ENCODE data around the gene CLIC4. TPM values are rescaled to one million over a fixed set of nuclear protein-coding genes. Genes with fewer than 3 reads are reported as not detected.

Gene CLIC4
- total RNA-seq, 4 donors from 2014 or later, result 294 to 434 (median 374) TPM

GRCh38 chr1:24867084-24867870 lies 122.0 kb downstream of the CLIC4 start:
- intact Hi-C loops (cut with DNase I; ENCODE audit: low total_unique reads), result no loop called here
- no peak overlapping the region for H3K27ac ChIP-seq
- DNase-seq, result no peak
- TF ChIP-seq CTCF (IDR thresholded peaks at IDR 0.05) (no peak), POLR2A (IDR thresholded peaks at IDR 0.05) (no peak)
- no peaks in the 10 kb centered on the region for H3K27me3 ChIP-seq
- no peaks in the 10 kb centered on the region for H3K36me3 ChIP-seq
- H3K4me3 ChIP-seq, result no peak overlapping the region
- no peaks in the 10 kb centered on the region for H3K9me3 ChIP-seq
- no peaks in the 10 kb centered on the region for H3K4me1 ChIP-seq

GRCh38 chr1:24868016-24868875 lies 123.0 kb downstream of the CLIC4 start:
- H3K4me1 ChIP-seq, result no peaks in the 10 kb centered on the region
- H3K27ac ChIP-seq, result no peak overlapping the region
- H3K4me3 ChIP-seq, result no peak overlapping the region
- intact Hi-C loops (cut with DNase I; ENCODE audit: low total_unique reads), result no loop called here
- DNase-seq, result no peak
- H3K36me3 ChIP-seq, result no peaks in the 10 kb centered on the region
- H3K9me3 ChIP-seq, result no peaks in the 10 kb centered on the region
- H3K27me3 ChIP-seq, result no peaks in the 10 kb centered on the region
- no peak for TF ChIP-seq POLR2A (IDR thresholded peaks at IDR 0.05)

DNA sequence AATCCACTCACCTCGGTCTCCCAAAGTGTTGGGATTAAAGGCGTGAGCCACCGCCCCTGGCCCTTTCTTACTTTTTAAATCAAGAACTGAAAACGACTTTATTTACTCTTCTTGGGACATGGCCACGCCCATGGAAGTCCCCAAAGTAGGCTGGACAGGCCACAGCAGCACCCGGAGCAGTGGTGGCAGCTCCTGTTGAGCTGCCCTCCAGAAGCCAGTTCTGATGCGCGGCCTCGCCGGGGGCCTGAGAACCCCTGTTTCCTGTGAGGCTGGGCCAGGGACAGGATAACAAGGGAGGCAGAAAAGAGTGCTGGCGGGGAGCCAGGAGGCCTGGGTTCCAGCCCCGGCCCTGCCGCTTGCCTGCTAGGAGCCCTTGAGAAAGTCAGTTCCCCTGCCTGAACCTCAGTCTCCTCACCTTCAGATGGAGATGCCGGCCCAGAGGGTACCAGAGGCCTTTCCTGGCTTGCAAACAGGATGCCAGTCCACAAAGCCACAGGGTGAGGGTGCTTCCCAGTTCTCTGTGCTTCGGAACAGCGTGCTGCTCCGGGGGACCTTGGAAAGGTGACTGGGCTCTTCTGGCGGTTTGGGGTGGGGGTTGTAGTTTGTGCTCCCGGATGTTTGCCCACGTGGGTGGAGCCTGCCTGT lies 125.4 kb downstream of the CLIC4 start:
- Histone ChIP-seq H3K4me3 (no peak overlapping the region), H3K9me3 (no peaks in the 10 kb centered on the region), H3K4me1 (no peaks in the 10 kb centered on the region), H3K27ac (no peak overlapping the region), H3K27me3 (no peaks in the 10 kb centered on the region), H3K36me3 (no peaks in the 10 kb centered on the region)
- no peak for DNase-seq
- TF ChIP-seq CTCF (IDR thresholded peaks at IDR 0.05), result no peak
- no peak for TF ChIP-seq POLR2A (IDR thresholded peaks at IDR 0.05)
- intact Hi-C loops (cut with DNase I; ENCODE audit: low total_unique reads), result no loop called here

- no peak for DNase-seq
- intact Hi-C loops (cut with DNase I; ENCODE audit: low total_unique reads), result no loop called here
- Histone ChIP-seq H3K36me3 (no peaks in the 10 kb centered on the region), H3K4me3 (no peak overlapping the region), H3K27ac (no peak overlapping the region), H3K9me3 (no peaks in the 10 kb centered on the region), H3K27me3 (no peaks in the 10 kb centered on the region), H3K4me1 (no peaks in the 10 kb centered on the region)
- no peak for TF ChIP-seq POLR2A (IDR thresholded peaks at IDR 0.05)
- no peak for TF ChIP-seq CTCF (IDR thresholded peaks at IDR 0.05)
Observed at GRCh38 chr1:24871306-24871901, 126.2 kb downstream of the CLIC4 start.

- Histone ChIP-seq H3K4me3 (no peak overlapping the region), H3K27me3 (no peaks in the 10 kb centered on the region), H3K27ac (no peak overlapping the region), H3K4me1 (no peaks in the 10 kb centered on the region), H3K36me3 (no peaks in the 10 kb centered on the region), H3K9me3 (no peaks in the 10 kb centered on the region)
- TF ChIP-seq POLR2A (IDR thresholded peaks at IDR 0.05) (no peak), CTCF (IDR thresholded peaks at IDR 0.05) (no peak)
- intact Hi-C loops (cut with DNase I; ENCODE audit: low total_unique reads), result no loop called here
- DNase-seq, result no peak
Observed at GRCh38 chr1:24872061-24872850, 127.0 kb downstream of the CLIC4 start.
